ENCODE results near the gene CFAP161.
"Not testable (repeated sequence)": the region's sequence is repeated elsewhere in the genome, so short reads cannot be mapped to it uniquely, and the experiment has no call there.

Gene CFAP161

GRCh38 chr15:81158561-81158960 lies 24.5 kb downstream of the CFAP161 start:
- not testable (repeated sequence) for DNase-seq (ENCODE audit: low spot score)

GRCh38 chr15:81160312-81161159 lies 26.5 kb downstream of the CFAP161 start:
- DNase-seq (ENCODE audit: low spot score): no peak

DNA sequence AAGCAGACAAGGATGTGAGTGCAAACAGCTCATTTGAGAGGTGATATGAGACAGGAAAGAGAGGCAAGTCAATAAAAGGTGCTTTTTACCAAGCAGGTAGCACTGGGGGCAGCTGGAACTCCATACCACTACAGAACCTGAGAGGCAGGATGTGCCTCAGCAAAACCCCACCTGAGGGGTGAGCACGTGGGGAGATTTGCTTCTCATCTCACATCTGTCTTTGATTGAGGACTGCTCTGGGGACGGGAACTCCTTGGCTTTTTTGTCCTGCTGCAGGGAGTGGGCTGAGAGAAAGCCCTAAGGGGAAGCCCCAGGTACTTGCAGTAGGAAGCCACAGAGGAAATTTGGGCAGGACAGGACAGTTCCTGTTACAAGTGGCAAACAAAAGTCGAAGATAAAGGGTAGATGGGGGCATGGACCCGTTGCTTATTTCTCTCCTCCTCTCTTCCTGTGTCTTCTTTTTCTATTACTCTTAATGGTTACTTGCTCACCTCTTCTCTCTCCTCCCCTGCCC lies 27.1 kb downstream of the CFAP161 start:
- DNase-seq (ENCODE audit: low spot score): no peak

DNA sequence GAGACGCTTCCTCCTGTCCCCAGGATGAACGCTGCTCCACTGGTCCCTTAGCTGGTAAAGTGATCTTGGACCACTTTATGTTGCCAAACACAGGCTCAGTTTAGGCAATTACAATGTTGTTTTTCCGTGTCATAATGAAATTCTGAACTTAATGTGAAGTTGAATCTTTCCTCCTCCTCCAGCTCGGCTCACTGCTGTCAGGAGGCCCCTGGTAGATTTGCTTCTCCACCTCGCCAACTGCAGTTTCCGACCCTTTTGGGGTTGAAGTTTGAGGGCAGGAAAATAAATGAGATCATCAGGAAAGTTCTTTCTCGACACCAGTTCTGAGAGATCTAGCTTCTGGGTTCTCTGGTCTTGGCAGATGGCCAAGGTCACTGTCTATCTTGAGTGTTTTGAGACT lies 27.8 kb downstream of the CFAP161 start:
- DNase-seq (ENCODE audit: low spot score): no peak

DNA sequence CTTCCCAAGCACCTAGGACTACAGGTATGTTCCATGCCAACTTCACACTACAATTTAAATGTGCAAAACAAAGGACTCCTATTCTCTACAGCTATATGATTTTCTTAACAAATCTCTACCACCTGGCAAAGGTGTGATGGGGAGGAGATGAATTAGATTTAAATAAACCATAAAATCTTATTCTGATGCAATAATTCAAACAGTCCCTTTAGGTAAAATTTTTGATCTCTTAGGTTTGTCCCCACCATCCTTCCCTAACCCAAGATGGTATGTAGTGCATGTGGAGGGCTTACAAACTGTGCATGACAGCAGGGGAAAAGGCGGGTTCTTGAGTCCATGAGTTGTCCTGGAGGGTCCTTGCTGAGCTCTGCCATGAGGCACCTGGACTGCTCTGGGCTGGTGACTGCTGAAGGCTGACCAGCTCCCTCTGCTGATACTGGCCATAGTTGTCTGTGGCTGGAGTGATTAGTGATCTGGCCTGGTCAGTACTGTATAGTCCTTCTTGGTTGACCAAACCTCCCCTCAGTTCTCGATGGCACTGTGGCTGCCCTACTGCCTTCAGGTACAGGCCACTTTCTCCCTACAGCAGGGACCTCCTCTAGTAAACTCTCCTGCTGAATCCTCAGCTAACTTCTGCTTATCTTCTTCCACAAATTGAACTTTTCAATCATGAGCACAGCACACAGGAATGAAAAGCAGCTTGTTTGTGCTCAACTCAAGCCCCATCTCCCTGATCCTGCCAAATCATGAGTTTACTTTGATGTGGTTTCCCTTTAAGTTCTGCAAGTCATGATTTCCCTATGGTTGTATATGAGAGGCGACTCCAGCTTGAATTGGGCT lies 30.1 kb downstream of the CFAP161 start:
- no peak for DNase-seq (ENCODE audit: low spot score)

DNA sequence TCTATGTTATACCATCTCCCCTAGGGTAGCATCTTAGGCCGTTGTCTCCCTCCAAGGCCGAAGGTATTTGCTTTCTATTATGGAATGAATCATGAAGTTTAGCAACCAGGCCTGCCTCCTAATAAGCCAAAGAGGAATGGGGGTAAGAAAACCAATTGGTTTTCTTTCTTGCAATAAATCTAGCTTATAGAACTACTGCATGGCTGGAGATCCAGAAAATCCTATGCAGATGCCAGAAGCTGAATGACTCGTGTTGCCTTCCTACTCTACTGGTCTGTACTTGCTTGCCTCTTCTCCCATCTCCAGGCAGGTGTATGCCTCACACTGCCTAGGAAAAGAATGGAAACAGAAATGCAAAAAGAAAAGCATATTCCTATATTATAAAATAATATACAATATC lies 31.5 kb downstream of the CFAP161 start:
- no peak for DNase-seq (ENCODE audit: low spot score)

DNA sequence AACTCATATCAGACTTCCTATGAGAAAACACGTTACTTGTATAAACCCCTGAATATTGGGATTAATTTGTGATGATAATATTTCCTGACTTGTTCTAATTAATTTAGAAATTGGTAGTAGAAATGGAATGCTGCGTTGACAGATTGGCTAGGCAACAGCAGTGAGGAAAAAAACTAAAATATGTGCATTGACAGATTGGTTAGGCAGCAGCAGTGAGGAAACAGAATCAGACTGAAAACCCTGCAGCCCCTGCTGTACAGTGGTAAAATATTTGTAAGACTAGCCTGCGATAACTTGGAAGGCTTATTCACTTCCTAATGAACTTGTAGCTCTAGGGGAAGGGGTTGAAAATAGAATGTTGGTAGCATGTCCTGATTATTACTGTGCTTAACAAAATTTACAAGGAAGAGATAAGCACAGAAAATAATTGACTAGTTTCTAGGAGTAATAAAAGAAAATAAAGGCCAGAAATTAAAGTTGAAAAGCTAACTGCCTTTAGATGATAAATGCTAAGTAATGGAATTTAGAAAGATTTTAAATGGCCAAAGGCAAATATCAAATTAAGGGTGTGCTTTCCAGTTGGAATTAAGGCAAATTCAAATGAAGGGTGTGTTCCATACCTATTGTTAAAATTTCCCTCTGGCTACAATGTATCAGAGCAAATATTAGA lies 32.7 kb downstream of the CFAP161 start:
- no peak for DNase-seq (ENCODE audit: low spot score)

DNA sequence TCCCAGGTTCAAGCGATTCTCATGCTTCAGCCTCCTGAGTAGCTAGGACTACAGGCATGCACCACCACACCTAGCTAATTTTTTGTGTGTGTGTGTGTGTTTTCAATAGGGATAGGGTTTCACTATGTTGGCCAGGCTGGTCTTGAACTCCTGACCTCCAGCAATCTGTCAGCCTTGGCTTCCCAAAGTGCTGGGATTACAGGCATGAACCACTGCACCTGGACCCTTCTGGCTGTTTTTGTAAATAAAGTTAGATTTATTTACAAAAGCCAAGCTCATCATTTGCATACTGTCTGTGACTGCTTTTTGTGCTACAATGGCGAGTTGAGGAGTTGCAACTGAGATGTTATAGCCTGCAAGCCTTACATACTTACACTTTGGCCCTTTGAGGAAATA lies 34.1 kb downstream of the CFAP161 start:
- DNase-seq (ENCODE audit: low spot score): no peak

GRCh38 chr15:81168644-81169043 lies 34.6 kb downstream of the CFAP161 start:
- DNase-seq (ENCODE audit: low spot score): no peak

DNA sequence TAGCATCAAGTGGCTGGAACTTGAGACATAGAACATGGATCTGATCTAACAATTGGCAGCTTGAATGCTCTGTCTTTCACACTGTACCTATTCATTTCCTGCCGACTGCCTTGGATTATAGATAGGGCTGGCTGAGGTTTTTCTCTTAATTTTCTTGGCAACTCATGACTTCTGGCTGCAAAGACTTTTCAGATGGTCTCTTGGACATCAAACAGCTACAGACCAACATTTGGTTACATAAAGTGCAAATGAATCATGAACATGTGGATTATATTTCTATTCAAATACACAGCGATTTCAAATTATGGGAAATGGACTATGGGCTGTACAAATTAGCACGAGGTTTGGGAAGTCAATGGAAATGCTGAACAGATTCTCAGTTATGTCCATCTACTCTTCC lies 36.4 kb downstream of the CFAP161 start:
- DNase-seq (ENCODE audit: low spot score): no peak

GRCh38 chr15:81171286-81171685 lies 37.2 kb downstream of the CFAP161 start:
- DNase-seq (ENCODE audit: low spot score): no peak

GRCh38 chr15:81174125-81174791 lies 40.2 kb downstream of the CFAP161 start:
- DNase-seq (ENCODE audit: low spot score): no peak

DNA sequence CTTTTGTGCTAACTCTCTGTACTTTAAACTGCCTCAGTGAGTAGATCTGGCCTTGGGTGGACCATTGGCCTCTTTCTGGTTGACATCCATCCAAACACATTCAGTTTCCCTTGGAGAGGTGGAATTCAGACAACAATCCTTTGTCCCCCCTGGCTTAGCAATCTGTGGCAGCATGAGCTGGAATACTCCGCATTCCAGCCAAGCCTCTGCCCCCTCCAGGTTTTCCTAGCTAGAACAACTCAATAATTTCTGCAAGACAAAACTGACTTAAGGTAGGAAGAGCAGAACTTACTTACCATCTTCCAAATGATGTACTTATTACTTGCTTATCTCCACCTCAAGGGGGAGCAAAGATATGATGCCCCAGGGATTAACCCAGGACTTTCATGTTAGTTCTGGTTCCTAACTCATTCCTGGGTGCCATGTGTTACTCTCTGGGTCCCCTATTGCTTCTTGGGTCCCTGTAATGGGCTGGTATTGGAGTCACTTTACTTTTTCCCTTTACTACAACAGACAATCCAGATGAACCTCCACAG lies 40.8 kb downstream of the CFAP161 start:
- no peak for DNase-seq (ENCODE audit: low spot score)

GRCh38 chr15:81175496-81175895 lies 41.4 kb downstream of the CFAP161 start:
- DNase-seq (ENCODE audit: low spot score): no peak

- DNase-seq (ENCODE audit: low spot score): no peak
Measured at GRCh38 chr15:81176291-81176893, 42.3 kb downstream of the CFAP161 start.

GRCh38 chr15:81178365-81178764 lies 44.3 kb downstream of the CFAP161 start:
- DNase-seq (ENCODE audit: low spot score): no peak

DNA sequence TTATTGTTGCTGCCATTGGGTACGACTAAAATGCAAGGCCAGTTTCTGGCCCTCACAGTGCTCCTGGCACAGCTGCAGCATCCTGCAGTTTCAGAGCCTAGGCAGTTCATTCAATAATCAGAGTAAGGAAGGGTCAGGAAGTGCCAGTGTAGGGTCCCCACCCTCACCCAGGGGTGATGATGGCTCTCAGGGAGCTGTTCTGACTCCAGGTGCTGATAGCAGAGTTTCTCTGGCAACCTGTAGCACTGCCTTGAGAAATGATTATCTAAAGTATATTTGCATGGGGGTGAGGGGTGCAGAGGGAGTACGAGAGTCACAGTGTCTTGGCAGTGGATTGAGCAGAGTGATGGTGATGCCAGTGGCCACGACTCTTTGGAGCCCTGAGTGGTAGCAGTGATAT lies 47.1 kb downstream of the CFAP161 start:
- no peak for DNase-seq (ENCODE audit: low spot score)

- no peak for DNase-seq (ENCODE audit: low spot score)
Measured at GRCh38 chr15:81182031-81182755, 48.1 kb downstream of the CFAP161 start.

GRCh38 chr15:81182756-81183438 lies 48.8 kb downstream of the CFAP161 start:
- DNase-seq (ENCODE audit: low spot score): no peak

- no peak for DNase-seq (ENCODE audit: low spot score)
Measured at GRCh38 chr15:81183439-81183775, 49.3 kb downstream of the CFAP161 start.
